Measurements from ENCODE around the gene CNKSR3.

GRCh38 chr6:154373971-154374370, 136.5 kb downstream of the CNKSR3 start:
- TF ChIP-seq POLR2AphosphoS5 (IDR thresholded peaks at IDR 0.05; ENCODE audit: low read depth, low read length) = no peak
- TF ChIP-seq SIN3A (IDR thresholded peaks at IDR 0.05; ENCODE audit: borderline replicate concordance, insufficient read depth, low read length) = no peak

All from PFSK-1 (cell line).